ENCODE results near the gene STIM1. TPM values are rescaled to one million over a fixed set of nuclear protein-coding genes. Genes with fewer than 3 reads are reported as not detected.

Gene STIM1
- total and polyA plus RNA-seq, 10 of the 15 experiments (the other 5 are each of a cell fraction or from before 2014, with no cell fraction given) = 8.6 to 57.7 (median 29.3) TPM

DNA sequence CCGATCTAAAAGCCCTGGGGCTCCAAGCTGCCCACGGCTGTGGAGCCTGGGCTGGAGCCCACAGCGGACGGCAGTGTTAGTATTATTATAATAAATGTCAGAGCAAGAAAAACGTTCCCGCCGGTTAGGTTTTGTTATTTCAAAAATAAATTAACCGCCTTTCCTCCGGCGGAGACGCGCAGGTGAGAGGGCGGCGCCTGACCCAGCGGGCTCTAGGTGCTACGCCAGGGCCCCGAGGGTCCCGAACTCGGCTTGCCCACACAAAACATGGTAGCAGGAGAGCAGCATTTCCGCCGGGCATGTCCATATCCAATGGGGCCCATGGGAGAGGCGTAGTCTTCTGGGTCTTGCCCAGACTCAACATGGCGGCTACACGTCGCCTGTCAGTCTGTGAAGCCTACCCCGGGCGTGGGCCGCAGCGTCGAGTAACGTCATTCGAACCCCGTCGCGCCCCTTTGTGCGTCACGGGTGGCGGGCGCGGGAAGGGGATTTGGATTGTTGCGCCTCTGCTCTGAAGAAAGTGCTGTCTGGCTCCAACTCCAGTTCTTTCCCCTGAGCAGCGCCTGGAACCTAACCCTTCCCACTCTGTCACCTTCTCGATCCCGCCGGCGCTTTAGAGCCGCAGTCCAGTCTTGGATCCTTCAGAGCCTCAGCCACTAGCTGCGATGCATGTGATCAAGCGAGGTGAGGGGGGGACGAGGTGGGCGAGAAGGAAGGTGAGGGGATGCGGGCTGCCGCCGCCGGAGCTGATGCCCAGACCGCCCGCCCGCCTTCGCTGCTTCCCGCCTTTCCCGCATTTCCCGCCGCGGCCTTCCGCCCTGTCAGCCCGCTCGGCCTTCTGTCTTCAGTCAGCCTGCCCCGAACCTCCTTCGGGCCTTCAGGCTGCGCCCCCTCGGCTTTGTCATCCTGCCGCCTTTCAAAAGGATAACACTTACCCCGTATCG is 239.2 kb downstream of the STIM1 start, which contains the start of gene RRM1 (continued):
- TF ChIP-seq, protein P1, sequence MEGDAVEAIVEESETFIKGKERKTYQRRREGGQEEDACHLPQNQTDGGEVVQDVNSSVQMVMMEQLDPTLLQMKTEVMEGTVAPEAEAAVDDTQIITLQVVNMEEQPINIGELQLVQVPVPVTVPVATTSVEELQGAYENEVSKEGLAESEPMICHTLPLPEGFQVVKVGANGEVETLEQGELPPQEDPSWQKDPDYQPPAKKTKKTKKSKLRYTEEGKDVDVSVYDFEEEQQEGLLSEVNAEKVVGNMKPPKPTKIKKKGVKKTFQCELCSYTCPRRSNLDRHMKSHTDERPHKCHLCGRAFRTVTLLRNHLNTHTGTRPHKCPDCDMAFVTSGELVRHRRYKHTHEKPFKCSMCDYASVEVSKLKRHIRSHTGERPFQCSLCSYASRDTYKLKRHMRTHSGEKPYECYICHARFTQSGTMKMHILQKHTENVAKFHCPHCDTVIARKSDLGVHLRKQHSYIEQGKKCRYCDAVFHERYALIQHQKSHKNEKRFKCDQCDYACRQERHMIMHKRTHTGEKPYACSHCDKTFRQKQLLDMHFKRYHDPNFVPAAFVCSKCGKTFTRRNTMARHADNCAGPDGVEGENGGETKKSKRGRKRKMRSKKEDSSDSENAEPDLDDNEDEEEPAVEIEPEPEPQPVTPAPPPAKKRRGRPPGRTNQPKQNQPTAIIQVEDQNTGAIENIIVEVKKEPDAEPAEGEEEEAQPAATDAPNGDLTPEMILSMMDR (IDR thresholded peaks at IDR 0.05 in 2 of 3, conservative IDR thresholded peaks at IDR 0.05 in 1 of 3; ENCODE audit: control insufficient read depth in 2 of 3, extremely low read depth in 1 of 3, insufficient read depth in 1 of 3, low read depth in 3 of 3, low read length in 3 of 3) = no peak
- no peak for TF ChIP-seq ZBED1 (IDR thresholded peaks at IDR 0.05; ENCODE audit: borderline replicate concordance)
- TF ChIP-seq, protein P2, sequence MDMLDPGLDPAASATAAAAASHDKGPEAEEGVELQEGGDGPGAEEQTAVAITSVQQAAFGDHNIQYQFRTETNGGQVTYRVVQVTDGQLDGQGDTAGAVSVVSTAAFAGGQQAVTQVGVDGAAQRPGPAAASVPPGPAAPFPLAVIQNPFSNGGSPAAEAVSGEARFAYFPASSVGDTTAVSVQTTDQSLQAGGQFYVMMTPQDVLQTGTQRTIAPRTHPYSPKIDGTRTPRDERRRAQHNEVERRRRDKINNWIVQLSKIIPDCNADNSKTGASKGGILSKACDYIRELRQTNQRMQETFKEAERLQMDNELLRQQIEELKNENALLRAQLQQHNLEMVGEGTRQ (IDR thresholded peaks at IDR 0.05; ENCODE audit: borderline replicate concordance, low read depth, low read length) = no peak
- TF ChIP-seq, protein P3, sequence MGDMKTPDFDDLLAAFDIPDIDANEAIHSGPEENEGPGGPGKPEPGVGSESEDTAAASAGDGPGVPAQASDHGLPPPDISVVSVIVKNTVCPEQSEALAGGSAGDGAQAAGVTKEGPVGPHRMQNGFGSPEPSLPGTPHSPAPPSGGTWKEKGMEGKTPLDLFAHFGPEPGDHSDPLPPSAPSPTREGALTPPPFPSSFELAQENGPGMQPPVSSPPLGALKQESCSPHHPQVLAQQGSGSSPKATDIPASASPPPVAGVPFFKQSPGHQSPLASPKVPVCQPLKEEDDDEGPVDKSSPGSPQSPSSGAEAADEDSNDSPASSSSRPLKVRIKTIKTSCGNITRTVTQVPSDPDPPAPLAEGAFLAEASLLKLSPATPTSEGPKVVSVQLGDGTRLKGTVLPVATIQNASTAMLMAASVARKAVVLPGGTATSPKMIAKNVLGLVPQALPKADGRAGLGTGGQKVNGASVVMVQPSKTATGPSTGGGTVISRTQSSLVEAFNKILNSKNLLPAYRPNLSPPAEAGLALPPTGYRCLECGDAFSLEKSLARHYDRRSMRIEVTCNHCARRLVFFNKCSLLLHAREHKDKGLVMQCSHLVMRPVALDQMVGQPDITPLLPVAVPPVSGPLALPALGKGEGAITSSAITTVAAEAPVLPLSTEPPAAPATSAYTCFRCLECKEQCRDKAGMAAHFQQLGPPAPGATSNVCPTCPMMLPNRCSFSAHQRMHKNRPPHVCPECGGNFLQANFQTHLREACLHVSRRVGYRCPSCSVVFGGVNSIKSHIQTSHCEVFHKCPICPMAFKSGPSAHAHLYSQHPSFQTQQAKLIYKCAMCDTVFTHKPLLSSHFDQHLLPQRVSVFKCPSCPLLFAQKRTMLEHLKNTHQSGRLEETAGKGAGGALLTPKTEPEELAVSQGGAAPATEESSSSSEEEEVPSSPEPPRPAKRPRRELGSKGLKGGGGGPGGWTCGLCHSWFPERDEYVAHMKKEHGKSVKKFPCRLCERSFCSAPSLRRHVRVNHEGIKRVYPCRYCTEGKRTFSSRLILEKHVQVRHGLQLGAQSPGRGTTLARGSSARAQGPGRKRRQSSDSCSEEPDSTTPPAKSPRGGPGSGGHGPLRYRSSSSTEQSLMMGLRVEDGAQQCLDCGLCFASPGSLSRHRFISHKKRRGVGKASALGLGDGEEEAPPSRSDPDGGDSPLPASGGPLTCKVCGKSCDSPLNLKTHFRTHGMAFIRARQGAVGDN (IDR thresholded peaks at IDR 0.05) = peak; percentile 71
- no peak for TF ChIP-seq NFXL1 (IDR thresholded peaks at IDR 0.05; ENCODE audit: borderline replicate concordance)
- peak; percentile 86 for TF ChIP-seq PML (IDR thresholded peaks at IDR 0.05; ENCODE audit: low read length)
- TF ChIP-seq, protein P4, sequence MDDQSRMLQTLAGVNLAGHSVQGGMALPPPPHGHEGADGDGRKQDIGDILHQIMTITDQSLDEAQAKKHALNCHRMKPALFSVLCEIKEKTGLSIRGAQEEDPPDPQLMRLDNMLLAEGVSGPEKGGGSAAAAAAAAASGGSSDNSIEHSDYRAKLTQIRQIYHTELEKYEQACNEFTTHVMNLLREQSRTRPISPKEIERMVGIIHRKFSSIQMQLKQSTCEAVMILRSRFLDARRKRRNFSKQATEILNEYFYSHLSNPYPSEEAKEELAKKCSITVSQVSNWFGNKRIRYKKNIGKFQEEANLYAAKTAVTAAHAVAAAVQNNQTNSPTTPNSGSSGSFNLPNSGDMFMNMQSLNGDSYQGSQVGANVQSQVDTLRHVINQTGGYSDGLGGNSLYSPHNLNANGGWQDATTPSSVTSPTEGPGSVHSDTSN (IDR thresholded peaks at IDR 0.05; ENCODE audit: insufficient replicate concordance, low read depth, low read length) = peak; percentile 88
- no peak for TF ChIP-seq ETV6 (conservative IDR thresholded peaks at IDR 0.05 in 1 of 2, IDR thresholded peaks at IDR 0.05 in 1 of 2; ENCODE audit: borderline replicate concordance in 1 of 2, low read depth in 1 of 2)
- peak; percentile 72 for TF ChIP-seq MXI1 (IDR thresholded peaks at IDR 0.05; ENCODE audit: low read depth, low read length)
- no peak for TF ChIP-seq HDAC2 (IDR thresholded peaks at IDR 0.05)
- TF ChIP-seq PAX5 (IDR thresholded peaks at IDR 0.05; ENCODE audit: borderline replicate concordance, low read depth, low read length) = peak; percentile 33; the same call in 1 of the 2 replicates
- peak; percentile 84 for TF ChIP-seq POLR2A (IDR thresholded peaks at IDR 0.05; ENCODE audit: low read depth, low read length)
- TF ChIP-seq, protein P5, sequence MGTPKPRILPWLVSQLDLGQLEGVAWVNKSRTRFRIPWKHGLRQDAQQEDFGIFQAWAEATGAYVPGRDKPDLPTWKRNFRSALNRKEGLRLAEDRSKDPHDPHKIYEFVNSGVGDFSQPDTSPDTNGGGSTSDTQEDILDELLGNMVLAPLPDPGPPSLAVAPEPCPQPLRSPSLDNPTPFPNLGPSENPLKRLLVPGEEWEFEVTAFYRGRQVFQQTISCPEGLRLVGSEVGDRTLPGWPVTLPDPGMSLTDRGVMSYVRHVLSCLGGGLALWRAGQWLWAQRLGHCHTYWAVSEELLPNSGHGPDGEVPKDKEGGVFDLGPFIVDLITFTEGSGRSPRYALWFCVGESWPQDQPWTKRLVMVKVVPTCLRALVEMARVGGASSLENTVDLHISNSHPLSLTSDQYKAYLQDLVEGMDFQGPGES (IDR thresholded peaks at IDR 0.05) = peak; percentile 60; the same call in 1 of the 2 replicates
- TF ChIP-seq, protein P6, sequence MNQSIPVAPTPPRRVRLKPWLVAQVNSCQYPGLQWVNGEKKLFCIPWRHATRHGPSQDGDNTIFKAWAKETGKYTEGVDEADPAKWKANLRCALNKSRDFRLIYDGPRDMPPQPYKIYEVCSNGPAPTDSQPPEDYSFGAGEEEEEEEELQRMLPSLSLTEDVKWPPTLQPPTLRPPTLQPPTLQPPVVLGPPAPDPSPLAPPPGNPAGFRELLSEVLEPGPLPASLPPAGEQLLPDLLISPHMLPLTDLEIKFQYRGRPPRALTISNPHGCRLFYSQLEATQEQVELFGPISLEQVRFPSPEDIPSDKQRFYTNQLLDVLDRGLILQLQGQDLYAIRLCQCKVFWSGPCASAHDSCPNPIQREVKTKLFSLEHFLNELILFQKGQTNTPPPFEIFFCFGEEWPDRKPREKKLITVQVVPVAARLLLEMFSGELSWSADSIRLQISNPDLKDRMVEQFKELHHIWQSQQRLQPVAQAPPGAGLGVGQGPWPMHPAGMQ (IDR thresholded peaks at IDR 0.05; ENCODE audit: borderline replicate concordance) = no peak

Data from GM12878 (cell line).